Measurements from ENCODE around the gene MAST4.

Gene MAST4

DNA sequence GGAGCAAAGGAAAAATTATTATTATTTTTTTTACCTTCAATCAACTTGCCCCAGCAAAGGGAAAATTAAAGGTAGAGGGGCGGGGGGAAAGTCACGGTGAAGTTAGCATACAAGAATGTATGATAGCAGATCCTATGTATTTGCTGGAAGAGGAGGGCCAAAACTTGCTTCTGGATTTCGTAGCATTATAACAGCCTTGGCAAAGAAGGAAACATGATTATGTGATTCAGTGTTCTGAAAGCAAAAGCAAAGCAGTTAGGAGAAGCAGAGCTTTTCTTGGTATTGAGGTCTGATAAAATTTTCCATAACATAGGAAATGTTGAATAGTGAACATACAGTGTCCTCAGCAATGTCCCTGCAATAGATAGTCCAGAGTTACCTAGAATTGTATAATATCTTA, 32.4 kb downstream of the MAST4 start:
- Mint-ChIP-seq H3K4me3 (no peak overlapping the region), H3K4me1 (peaks cover 5% of the 10 kb centered on the region), H3K27ac (no peak overlapping the region), H3K9me3 (peaks cover 3% of the 10 kb centered on the region), H3K36me3 (ENCODE audit: low read depth) (no peaks in the 10 kb centered on the region), H3K27me3 (ENCODE audit: low read depth) (no peaks in the 10 kb centered on the region)
- TF ChIP-seq, protein P1, sequence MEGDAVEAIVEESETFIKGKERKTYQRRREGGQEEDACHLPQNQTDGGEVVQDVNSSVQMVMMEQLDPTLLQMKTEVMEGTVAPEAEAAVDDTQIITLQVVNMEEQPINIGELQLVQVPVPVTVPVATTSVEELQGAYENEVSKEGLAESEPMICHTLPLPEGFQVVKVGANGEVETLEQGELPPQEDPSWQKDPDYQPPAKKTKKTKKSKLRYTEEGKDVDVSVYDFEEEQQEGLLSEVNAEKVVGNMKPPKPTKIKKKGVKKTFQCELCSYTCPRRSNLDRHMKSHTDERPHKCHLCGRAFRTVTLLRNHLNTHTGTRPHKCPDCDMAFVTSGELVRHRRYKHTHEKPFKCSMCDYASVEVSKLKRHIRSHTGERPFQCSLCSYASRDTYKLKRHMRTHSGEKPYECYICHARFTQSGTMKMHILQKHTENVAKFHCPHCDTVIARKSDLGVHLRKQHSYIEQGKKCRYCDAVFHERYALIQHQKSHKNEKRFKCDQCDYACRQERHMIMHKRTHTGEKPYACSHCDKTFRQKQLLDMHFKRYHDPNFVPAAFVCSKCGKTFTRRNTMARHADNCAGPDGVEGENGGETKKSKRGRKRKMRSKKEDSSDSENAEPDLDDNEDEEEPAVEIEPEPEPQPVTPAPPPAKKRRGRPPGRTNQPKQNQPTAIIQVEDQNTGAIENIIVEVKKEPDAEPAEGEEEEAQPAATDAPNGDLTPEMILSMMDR (IDR thresholded peaks at IDR 0.05; ENCODE audit: unreplicated experiment in 3 of 3) = no peak

DNA sequence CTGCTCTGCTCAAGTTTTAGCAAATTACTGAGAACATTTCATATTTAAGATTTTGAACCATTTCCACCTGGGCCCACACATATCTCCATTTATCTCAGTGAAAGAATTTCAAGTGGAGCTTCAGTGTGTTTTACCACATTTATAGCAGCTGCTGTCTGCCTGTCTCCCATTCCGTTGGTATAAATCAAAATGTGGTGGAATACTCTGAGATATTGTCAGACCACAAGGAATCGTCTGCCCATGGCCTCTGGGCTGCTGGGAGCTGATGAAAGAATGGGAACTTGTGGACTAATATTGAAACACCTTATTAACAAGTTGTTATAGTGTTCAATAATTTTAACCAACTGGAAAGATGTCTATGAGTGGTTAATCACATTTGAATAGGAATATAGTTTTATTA, 33.3 kb downstream of the MAST4 start:
- Mint-ChIP-seq H3K4me1 (peaks cover 5% of the 10 kb centered on the region), H3K27me3 (ENCODE audit: low read depth) (no peaks in the 10 kb centered on the region), H3K9me3 (no peaks in the 10 kb centered on the region), H3K36me3 (ENCODE audit: low read depth) (no peaks in the 10 kb centered on the region), H3K27ac (no peak overlapping the region), H3K4me3 (no peak overlapping the region)
- TF ChIP-seq, protein P1 (IDR thresholded peaks at IDR 0.05; ENCODE audit: unreplicated experiment in 3 of 3) = no peak

DNA sequence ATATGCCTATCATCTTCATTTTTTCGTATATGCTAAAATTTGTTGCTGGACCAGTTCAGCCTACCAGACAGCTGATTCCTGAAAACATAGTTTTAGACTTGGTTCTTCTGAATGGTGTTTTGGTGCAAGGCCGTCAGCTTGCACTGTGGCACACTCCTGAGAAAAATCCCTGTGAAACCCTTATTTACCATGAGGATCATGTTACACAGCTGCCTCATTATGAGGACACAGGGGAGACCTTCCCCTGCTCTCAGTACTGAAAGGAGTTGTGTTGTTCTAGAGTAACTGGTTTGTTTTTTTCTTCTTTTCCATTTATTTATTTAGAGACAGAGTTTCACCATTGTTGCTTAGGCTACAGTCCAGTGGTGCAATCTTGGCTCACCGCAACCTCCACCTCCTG, 37.6 kb downstream of the MAST4 start:
- H3K36me3 Mint-ChIP-seq (ENCODE audit: low read depth) = no peaks in the 10 kb centered on the region

GRCh38 chr5:66634601-66635000, 38.4 kb downstream of the MAST4 start:
- Mint-ChIP-seq H3K27me3 (ENCODE audit: low read depth) (no peaks in the 10 kb centered on the region), H3K4me1 (peaks cover 13% of the 10 kb centered on the region), H3K4me3 (no peak overlapping the region), H3K27ac (no peak overlapping the region), H3K36me3 (ENCODE audit: low read depth) (no peaks in the 10 kb centered on the region), H3K9me3 (no peaks in the 10 kb centered on the region)
- TF ChIP-seq, protein P1 (IDR thresholded peaks at IDR 0.05; ENCODE audit: unreplicated experiment in 3 of 3) = no peak

More for the DNA sequence above, 37.6 kb downstream of the MAST4 start:
- Mint-ChIP-seq H3K27ac (peak overlapping the region in 1 of 3 experiments; percentile 39), H3K4me3 (no peak overlapping the region), H3K27me3 (ENCODE audit: low read depth) (no peaks in the 10 kb centered on the region), H3K9me3 (no peaks in the 10 kb centered on the region), H3K4me1 (peaks cover 14% of the 10 kb centered on the region)
- TF ChIP-seq, protein P1 (IDR thresholded peaks at IDR 0.05; ENCODE audit: unreplicated experiment in 3 of 3) = no peak

DNA sequence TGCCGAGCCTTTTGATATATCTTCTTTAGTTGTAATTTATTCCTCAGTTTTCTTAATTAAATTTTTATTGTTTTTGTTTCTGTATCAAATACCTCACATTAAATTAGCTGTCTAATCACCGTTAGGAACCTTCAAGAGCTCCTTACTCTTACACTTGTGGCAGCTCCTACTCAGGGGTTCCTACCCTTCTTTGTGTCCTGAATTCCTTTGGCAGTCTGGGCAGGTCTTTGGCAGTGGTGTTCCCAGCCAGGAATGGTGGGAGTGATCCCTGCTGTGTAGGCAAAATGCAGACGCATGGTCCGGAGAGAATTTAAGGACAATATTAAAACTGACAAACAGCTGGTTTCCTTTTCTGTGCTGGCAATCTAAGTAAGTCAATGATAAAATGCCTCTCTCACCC, 41.8 kb downstream of the MAST4 start:
- peak overlapping the region; percentile 1 to 77 (median 3) for H3K27ac Mint-ChIP-seq
- H3K9me3 Mint-ChIP-seq = no peaks in the 10 kb centered on the region
- no peaks in the 10 kb centered on the region for H3K27me3 Mint-ChIP-seq (ENCODE audit: low read depth)
- H3K4me3 Mint-ChIP-seq = peak overlapping the region in 1 of 3 experiments; percentile 29
- TF ChIP-seq, protein P1 (IDR thresholded peaks at IDR 0.05; ENCODE audit: unreplicated experiment in 3 of 3) = no peak
- H3K4me1 Mint-ChIP-seq = peaks cover 14% of the 10 kb centered on the region
- no peaks in the 10 kb centered on the region for H3K36me3 Mint-ChIP-seq (ENCODE audit: low read depth)

GRCh38 chr5:66639037-66639436, 42.8 kb downstream of the MAST4 start:
- TF ChIP-seq, protein P1 (IDR thresholded peaks at IDR 0.05; ENCODE audit: unreplicated experiment in 3 of 3) = no peak
- H3K4me3 Mint-ChIP-seq = no peak overlapping the region
- peaks cover 20% of the 10 kb centered on the region for H3K4me1 Mint-ChIP-seq
- no peaks in the 10 kb centered on the region for H3K36me3 Mint-ChIP-seq (ENCODE audit: low read depth)
- H3K9me3 Mint-ChIP-seq = no peaks in the 10 kb centered on the region
- no peaks in the 10 kb centered on the region for H3K27me3 Mint-ChIP-seq (ENCODE audit: low read depth)
- H3K27ac Mint-ChIP-seq = peak overlapping the region in 1 of 3 experiments; percentile 17

Data from nephron (organoid).